ENCODE results near the gene PLCD3.
A peak's percentile ranks its signal among the peaks of the same experiment; 100 is the strongest.
"Not testable (repeated sequence)": the region's sequence is repeated elsewhere in the genome, so short reads cannot be mapped to it uniquely, and the experiment has no call there.

Gene PLCD3

GRCh38 chr17:45132572-45133463 lies 503 bp upstream of the PLCD3 start:
- DNase-seq: peak; percentile 77

GRCh38 chr17:45131616-45132319 lies 547 bp downstream of the PLCD3 start:
- peak; percentile 71 for DNase-seq

- no peak for DNase-seq
These were observed 1.4 kb downstream of the PLCD3 start for GRCh38 chr17:45130681-45131615.

GRCh38 chr17:45129940-45130680 lies 2.2 kb downstream of the PLCD3 start:
- DNase-seq: no peak

GRCh38 chr17:45129426-45129939 lies 2.8 kb downstream of the PLCD3 start:
- DNase-seq: no peak

GRCh38 chr17:45128989-45129388 lies 3.3 kb downstream of the PLCD3 start:
- DNase-seq: no peak

- DNase-seq: no peak
These were observed 4.0 kb downstream of the PLCD3 start for GRCh38 chr17:45128331-45128730.

GRCh38 chr17:45127548-45128300 lies 4.6 kb downstream of the PLCD3 start:
- DNase-seq: no peak

- no peak for DNase-seq
These were observed 5.1 kb downstream of the PLCD3 start for GRCh38 chr17:45127207-45127547.

GRCh38 chr17:45125509-45125908 lies 6.8 kb downstream of the PLCD3 start:
- DNase-seq: no peak

GRCh38 chr17:45124797-45125122 lies 7.6 kb downstream of the PLCD3 start:
- not testable (repeated sequence) for DNase-seq

GRCh38 chr17:45123930-45124796 lies 8.2 kb downstream of the PLCD3 start:
- DNase-seq: peak; percentile 35

- no peak for DNase-seq
These were observed 9.1 kb downstream of the PLCD3 start for GRCh38 chr17:45123076-45123770.

- no peak for DNase-seq
These were observed 11.3 kb downstream of the PLCD3 start for GRCh38 chr17:45121055-45121454.

- DNase-seq: no peak
These were observed 11.8 kb downstream of the PLCD3 start for GRCh38 chr17:45120558-45120957.

- DNase-seq: no peak
These were observed 12.4 kb downstream of the PLCD3 start for GRCh38 chr17:45119964-45120363.

- no peak for DNase-seq
These were observed 13.6 kb downstream of the PLCD3 start for GRCh38 chr17:45118691-45119090.

GRCh38 chr17:45117848-45118646 lies 14.3 kb downstream of the PLCD3 start:
- DNase-seq: no peak

GRCh38 chr17:45117334-45117733 lies 15.0 kb downstream of the PLCD3 start:
- DNase-seq: no peak
